K562 (cell line): ENCODE data around the gene PDHX. TPM values are rescaled to one million over a fixed set of nuclear protein-coding genes. Genes with fewer than 3 reads are reported as not detected.

Experiments used
- ATAC-seq: fragments of 200-7000 bp; cut with Tn5 transposase; 3 replicates; pipeline ENCODE4 v1.9.1; 2020; ENCODE audit warnings: moderate library complexity
- BruUV-seq: library from RNA; stranded (reverse); fragments of 400-500 nt; replicated peaks from 2 replicates; lab custom pipeline; 2021; lab: Mats Ljungman, UMichigan
- CTCF ChIA-PET: fragments of 300-600 bp; formaldehyde crosslinking; extraction: SDS; loops from one replicate; lab custom pipeline; 2021; ENCODE audit warnings: low intra/inter-chr PET ratio; lab: Yijun Ruan, JAX
- POLR2A ChIA-PET: fragments of 300-600, 350-650 bp; sonication (Branson Sonifier 250); formaldehyde crosslinking; extraction: SDS; loops from one replicate; lab custom pipeline; 2021; ENCODE audit warnings: antibody characterized with exemption, inconsistent platforms; lab: Yijun Ruan, JAX
- DNase-seq, 4 experiments: peaks; one replicate each; pipeline versions ENCODE4 v3.0.0 to v3.0.0-alpha.2; 2011 to 2018; ENCODE audit warnings: low spot score in 3 of 4, mixed read lengths in 3 of 4; ENCODE audit errors: extremely low read depth in 1 of 4
- FAIRE-seq: peaks from 2 replicates; lab custom pipeline; 2011; peaks lifted over from hg19 to GRCh38; lab: Jason Lieb, UNC
- H2AFZ ChIP-seq: 2 replicates; pipeline ENCODE4 v1.6.0; 2011; ENCODE audit warnings: low read depth, low read length, control low read depth, inconsistent platforms
- H3K27ac ChIP-seq: fragments of 200-600 bp; 3 replicates; pipeline ENCODE4 v1.8.0; 2011; ENCODE audit warnings: low read depth, mild to moderate bottlenecking, control low read depth, inconsistent platforms, low read length, moderate library complexity, mixed read lengths; ENCODE audit errors: extremely low read depth
- H3K27me3 ChIP-seq, 2 experiments: fragments of 300-600 bp in 1 of 2; 2 replicates in 1 of 2; 3 replicates in 1 of 2; pipeline versions ENCODE4 v1.6.0 to v1.8.0; 2011; ENCODE audit warnings: inconsistent platforms in 2 of 2, low read length in 2 of 2, mild to moderate bottlenecking in 1 of 2, mixed read lengths in 1 of 2, moderate library complexity in 1 of 2; ENCODE audit not compliant: control insufficient read depth in 2 of 2, insufficient read depth in 2 of 2
- H3K36me3 ChIP-seq: fragments of 300-600 bp; 3 replicates; pipeline ENCODE4 v1.8.0; 2011; ENCODE audit warnings: mild to moderate bottlenecking, low read length, inconsistent platforms; ENCODE audit not compliant: control insufficient read depth, insufficient read depth
- H3K4me1 ChIP-seq, 2 experiments: fragments of 200-600 bp in 1 of 2; replicated peaks in 1 of 2; 2 replicates in 1 of 2; 3 replicates in 1 of 2; pipeline versions ENCODE4 v1.5.1 to v1.8.0; 2011; ENCODE audit warnings: inconsistent platforms in 2 of 2, low read length in 2 of 2, mild to moderate bottlenecking in 1 of 2, mixed read lengths in 1 of 2, moderate library complexity in 1 of 2; ENCODE audit not compliant: control insufficient read depth in 2 of 2, insufficient read depth in 2 of 2
- H3K4me2 ChIP-seq: 2 replicates; pipeline ENCODE4 v1.6.1; 2011; ENCODE audit warnings: low read length, control low read depth, inconsistent platforms, mixed read lengths; ENCODE audit not compliant: insufficient read depth
- H3K4me3 ChIP-seq: fragments of 200-600 bp; sonication (generic), shearing (Covaris generic); 2 replicates; pipeline ENCODE4 v1.5.1; 2016; ENCODE audit warnings: control low read depth, inconsistent platforms
- H3K79me2 ChIP-seq: fragments of 200-600 bp; 3 replicates; pipeline ENCODE4 v1.8.0; 2011; ENCODE audit warnings: low read length, inconsistent platforms; ENCODE audit not compliant: control insufficient read depth, insufficient read depth
- H3K9ac ChIP-seq, 2 experiments: 2 replicates each; pipeline versions ENCODE4 v1.6.0 to v1.6.1; 2011; ENCODE audit warnings: low read depth in 2 of 2, low read length in 2 of 2, control low read depth in 1 of 2, inconsistent platforms in 1 of 2, mild to moderate bottlenecking in 1 of 2, mixed read lengths in 1 of 2; ENCODE audit not compliant: insufficient read depth in 1 of 2
- H3K9me1 ChIP-seq: one replicate; pipeline ENCODE4 v1.6.0; 2011; ENCODE audit warnings: inconsistent platforms, mild to moderate bottlenecking, low read length, moderate library complexity; ENCODE audit not compliant: control insufficient read depth, insufficient read depth
- H3K9me3 ChIP-seq: replicated peaks from 2 replicates; pipeline ENCODE4 v1.5.1; 2011; ENCODE audit warnings: low read depth, low read length, inconsistent platforms; ENCODE audit not compliant: control insufficient read depth, insufficient read depth
- H4K20me1 ChIP-seq: replicated peaks from 2 replicates; pipeline ENCODE4 v1.6.1; 2011; ENCODE audit warnings: low read length, inconsistent platforms, mixed read lengths; ENCODE audit not compliant: control insufficient read depth, insufficient read depth
- BRD4 ChIP-seq: fragments of 200-600 bp; sonication (generic); IDR thresholded peaks from 2 replicates; pipeline ENCODE4 v1.6.1; 2017; ENCODE audit warnings: inconsistent platforms
- CEBPG ChIP-seq, 3 experiments: fragments of 200-800 bp in 1 of 3; sonication (Bioruptor generic) in 1 of 3; sonication (generic) in 1 of 3; formaldehyde crosslinking in 1 of 3; IDR thresholded peaks in 2 of 3; conservative IDR thresholded peaks in 1 of 3; 2 replicates each; pipeline versions ENCODE4 v1.6.1 to v1.8.0; 2016 to 2022; ENCODE audit warnings: missing compliant biosample characterization in 2 of 3, missing genetic modification characterization in 2 of 3, mild to moderate bottlenecking in 1 of 3, missing genetic modification reagents in 1 of 3
- COPS2 ChIP-seq: fragments of 450-650 bp; conservative IDR thresholded peaks from 2 replicates; pipeline ENCODE4 v1.6.1; 2016; ENCODE audit warnings: mild to moderate bottlenecking, moderate library complexity
- GATAD2A ChIP-seq: fragments of 450-650 bp; IDR thresholded peaks from 2 replicates; pipeline ENCODE4 v1.6.1; 2017
- PHB ChIP-seq: fragments of 250-450 bp; sonication (Bioruptor Pico); IDR thresholded peaks from 2 replicates; pipeline ENCODE4 v1.5.0; 2021
- PHF21A ChIP-seq: fragments of 450-650 bp; IDR thresholded peaks from 2 replicates; pipeline ENCODE4 v1.6.1; 2017; ENCODE audit warnings: low read depth, borderline replicate concordance
- POLR2B ChIP-seq: fragments of 450-650 bp; IDR thresholded peaks from 2 replicates; pipeline ENCODE4 v1.6.1; 2018; ENCODE audit warnings: low read depth; ENCODE audit not compliant: partially characterized antibody
- POLR2H ChIP-seq: IDR thresholded peaks from 2 replicates; pipeline ENCODE4 v1.6.1; 2016; ENCODE audit warnings: missing genetic modification characterization, low read depth, mild to moderate bottlenecking, control low read depth, missing compliant biosample characterization, moderate library complexity
- RUNX1 ChIP-seq: sonication (generic); IDR thresholded peaks from 2 replicates; pipeline ENCODE4 v1.6.1; 2016; ENCODE audit warnings: antibody characterized with exemption, low read depth
- SLC30A9 ChIP-seq: fragments of 250-450 bp; sonication (Bioruptor Pico); IDR thresholded peaks from 2 replicates; pipeline ENCODE4 v1.8.0; 2022; ENCODE audit warnings: mild to moderate bottlenecking, moderate library complexity
- SMAD3 ChIP-seq: fragments of 450-650 bp; formaldehyde crosslinking; conservative IDR thresholded peaks from 2 replicates; pipeline ENCODE4 v1.4.0; 2020; ENCODE audit warnings: mild to moderate bottlenecking
- WGBS: fragments of 100-300 bp; shearing (Covaris generic); methylation state at CpG from one replicate; pipeline ENCODE4 v1.1.6; 2016; ENCODE audit warnings: low coverage, mixed read lengths; ENCODE audit not compliant: insufficient coverage; ENCODE audit errors: missing lambda C conversion rate; 5-methylcytosine and 5-hydroxymethylcytosine counted together
- in situ Hi-C: fragments of 300-500 bp; cut with MboI; formaldehyde crosslinking; loops from 4 replicates; pipeline ENCODE4 v1.15.0; 2018; ENCODE audit warnings: inconsistent platforms, mixed read lengths
- intact Hi-C: fragments of 100-400 bp; cut with micrococcal nuclease; formaldehyde crosslinking; loops from 2 replicates; pipeline ENCODE4 v1.14.2; 2022
- polyA plus RNA-seq, 8 experiments: library from polyadenylated mRNA; depleted of rRNA in 4 of 8; stranded (reverse) in 5 of 8; unstranded in 3 of 8; fragments of >200 nt; fragmentation: Nextera tagmentation in 2 of 8; fragmentation: Illumina TruSeq in 1 of 8; extraction: Ambion mirVana in 2 of 8; extraction: Trizol in 1 of 8; gene quantifications; 2 replicates each; pipeline versions ENCODE4 v1.2.1 to v1.2.3, GENCODE V29; 2011 to 2014; ENCODE audit warnings: inconsistent platforms in 1 of 8, missing spikeins in 1 of 8
- total RNA-seq, 7 experiments: library from RNA; depleted of rRNA in 6 of 7; stranded (reverse); fragments of >200 nt in 6 of 7; fragmentation: Illumina TruSeq in 2 of 7; extraction: Trizol in 2 of 7; gene quantifications; 2 replicates each; pipeline versions ENCODE4 v1.2.1 to v1.2.3, GENCODE V29; 2011 to 2021; ENCODE audit warnings: low replicate concordance in 1 of 7
- TF ChIP-seq, protein P1 (sequence below): fragments of 450-650 bp; formaldehyde crosslinking; IDR thresholded peaks from 2 replicates; pipeline ENCODE4 v1.4.0; 2022; ENCODE audit warnings: missing genetic modification characterization
- TF ChIP-seq, protein P2 (sequence below): fragments of 450-650 bp; IDR thresholded peaks from 2 replicates; pipeline ENCODE4 v1.6.1; 2017; ENCODE audit warnings: antibody characterized with exemption, mild to moderate bottlenecking
- TF ChIP-seq, protein P3 (sequence below): fragments of 150-350 bp; IDR thresholded peaks from 2 replicates; pipeline ENCODE4 v1.6.1; 2014; ENCODE audit warnings: low read depth, mild to moderate bottlenecking, low read length, borderline replicate concordance

Gene PDHX
- total and polyA plus RNA-seq, 9 of the 15 experiments (the other 6 are each of a cell fraction or from before 2014, with no cell fraction given) = 20.8 to 43.5 (median 31.2) TPM

DNA sequence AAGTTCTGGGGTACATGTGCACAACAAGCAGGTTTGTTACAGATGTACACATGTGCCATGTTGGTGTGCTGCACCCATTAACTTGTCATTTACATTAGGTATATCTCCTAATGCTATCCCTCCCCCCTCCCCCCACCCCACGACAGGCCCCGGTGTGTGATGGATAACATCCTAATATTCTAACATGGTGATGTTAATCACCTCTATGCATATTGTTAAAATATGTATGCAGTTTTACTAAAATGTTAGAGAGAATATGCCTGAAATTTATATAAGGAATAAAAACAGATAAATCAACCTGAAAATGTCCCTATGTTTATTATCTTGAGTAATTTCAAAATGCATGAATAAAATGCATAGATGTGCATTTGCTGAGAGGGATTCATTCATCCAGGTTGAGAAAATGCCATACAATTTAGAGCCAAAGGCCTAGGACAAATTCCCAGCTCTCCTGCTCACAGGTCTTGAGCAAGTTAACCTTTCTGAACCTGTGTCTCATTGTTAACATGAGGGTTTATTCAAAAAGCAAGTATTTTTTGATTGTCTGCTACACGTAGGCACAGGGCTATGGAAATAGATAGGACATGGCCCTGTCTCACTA lies 38.9 kb upstream of the PDHX start:
- intact Hi-C loops = no loop called here
- Histone ChIP-seq H3K4me1 (no peaks in the 10 kb centered on the region), H3K27me3 (no peaks in the 10 kb centered on the region), H3K9me3 (no peaks in the 10 kb centered on the region), H3K4me2 (no peak overlapping the region), H3K27ac (no peak overlapping the region), H3K9ac (no peak overlapping the region), H4K20me1 (no peaks in the 10 kb centered on the region), H3K9me1 (no peaks in the 10 kb centered on the region), H3K4me3 (no peak overlapping the region), H2AFZ (no peak overlapping the region), H3K36me3 (peaks cover 11% of the 10 kb centered on the region; the same call in 1 of the 3 replicates), H3K79me2 (no peaks in the 10 kb centered on the region)
- FAIRE-seq (no peak), ATAC-seq (no peak), DNase-seq (no peak)
- BruUV-seq = no TSS peak
- ChIA-PET CTCF (no interaction called here), POLR2A (no interaction called here)
- 15% methylated on average over 1 of the region's 3 CpGs for WGBS
- in situ Hi-C loops = no loop called here
- TF ChIP-seq GATAD2A (no peak), POLR2B (no peak), CEBPG (CRISPR knock-in tag; IDR thresholded peaks at IDR 0.05) (no peak), CEBPG (tag; conservative IDR thresholded peaks at IDR 0.05 in 1 of 2, IDR thresholded peaks at IDR 0.05 in 1 of 2) (no peak), PHF21A (no peak), SMAD3 (CRISPR knock-in tag) (no peak), BRD4 (no peak), PHB (CRISPR knock-in tag) (no peak), RUNX1 (no peak), COPS2 (no peak), POLR2H (no peak), SLC30A9 (CRISPR knock-in tag) (no peak)
- TF ChIP-seq, protein P1, sequence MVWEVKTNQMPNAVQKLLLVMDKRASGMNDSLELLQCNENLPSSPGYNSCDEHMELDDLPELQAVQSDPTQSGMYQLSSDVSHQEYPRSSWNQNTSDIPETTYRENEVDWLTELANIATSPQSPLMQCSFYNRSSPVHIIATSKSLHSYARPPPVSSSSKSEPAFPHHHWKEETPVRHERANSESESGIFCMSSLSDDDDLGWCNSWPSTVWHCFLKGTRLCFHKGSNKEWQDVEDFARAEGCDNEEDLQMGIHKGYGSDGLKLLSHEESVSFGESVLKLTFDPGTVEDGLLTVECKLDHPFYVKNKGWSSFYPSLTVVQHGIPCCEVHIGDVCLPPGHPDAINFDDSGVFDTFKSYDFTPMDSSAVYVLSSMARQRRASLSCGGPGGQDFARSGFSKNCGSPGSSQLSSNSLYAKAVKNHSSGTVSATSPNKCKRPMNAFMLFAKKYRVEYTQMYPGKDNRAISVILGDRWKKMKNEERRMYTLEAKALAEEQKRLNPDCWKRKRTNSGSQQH (CRISPR knock-in tag) = no peak
- TF ChIP-seq, protein P2, sequence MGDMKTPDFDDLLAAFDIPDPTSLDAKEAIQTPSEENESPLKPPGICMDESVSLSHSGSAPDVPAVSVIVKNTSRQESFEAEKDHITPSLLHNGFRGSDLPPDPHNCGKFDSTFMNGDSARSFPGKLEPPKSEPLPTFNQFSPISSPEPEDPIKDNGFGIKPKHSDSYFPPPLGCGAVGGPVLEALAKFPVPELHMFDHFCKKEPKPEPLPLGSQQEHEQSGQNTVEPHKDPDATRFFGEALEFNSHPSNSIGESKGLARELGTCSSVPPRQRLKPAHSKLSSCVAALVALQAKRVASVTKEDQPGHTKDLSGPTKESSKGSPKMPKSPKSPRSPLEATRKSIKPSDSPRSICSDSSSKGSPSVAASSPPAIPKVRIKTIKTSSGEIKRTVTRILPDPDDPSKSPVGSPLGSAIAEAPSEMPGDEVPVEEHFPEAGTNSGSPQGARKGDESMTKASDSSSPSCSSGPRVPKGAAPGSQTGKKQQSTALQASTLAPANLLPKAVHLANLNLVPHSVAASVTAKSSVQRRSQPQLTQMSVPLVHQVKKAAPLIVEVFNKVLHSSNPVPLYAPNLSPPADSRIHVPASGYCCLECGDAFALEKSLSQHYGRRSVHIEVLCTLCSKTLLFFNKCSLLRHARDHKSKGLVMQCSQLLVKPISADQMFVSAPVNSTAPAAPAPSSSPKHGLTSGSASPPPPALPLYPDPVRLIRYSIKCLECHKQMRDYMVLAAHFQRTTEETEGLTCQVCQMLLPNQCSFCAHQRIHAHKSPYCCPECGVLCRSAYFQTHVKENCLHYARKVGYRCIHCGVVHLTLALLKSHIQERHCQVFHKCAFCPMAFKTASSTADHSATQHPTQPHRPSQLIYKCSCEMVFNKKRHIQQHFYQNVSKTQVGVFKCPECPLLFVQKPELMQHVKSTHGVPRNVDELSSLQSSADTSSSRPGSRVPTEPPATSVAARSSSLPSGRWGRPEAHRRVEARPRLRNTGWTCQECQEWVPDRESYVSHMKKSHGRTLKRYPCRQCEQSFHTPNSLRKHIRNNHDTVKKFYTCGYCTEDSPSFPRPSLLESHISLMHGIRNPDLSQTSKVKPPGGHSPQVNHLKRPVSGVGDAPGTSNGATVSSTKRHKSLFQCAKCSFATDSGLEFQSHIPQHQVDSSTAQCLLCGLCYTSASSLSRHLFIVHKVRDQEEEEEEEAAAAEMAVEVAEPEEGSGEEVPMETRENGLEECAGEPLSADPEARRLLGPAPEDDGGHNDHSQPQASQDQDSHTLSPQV = no peak
- TF ChIP-seq, protein P3, sequence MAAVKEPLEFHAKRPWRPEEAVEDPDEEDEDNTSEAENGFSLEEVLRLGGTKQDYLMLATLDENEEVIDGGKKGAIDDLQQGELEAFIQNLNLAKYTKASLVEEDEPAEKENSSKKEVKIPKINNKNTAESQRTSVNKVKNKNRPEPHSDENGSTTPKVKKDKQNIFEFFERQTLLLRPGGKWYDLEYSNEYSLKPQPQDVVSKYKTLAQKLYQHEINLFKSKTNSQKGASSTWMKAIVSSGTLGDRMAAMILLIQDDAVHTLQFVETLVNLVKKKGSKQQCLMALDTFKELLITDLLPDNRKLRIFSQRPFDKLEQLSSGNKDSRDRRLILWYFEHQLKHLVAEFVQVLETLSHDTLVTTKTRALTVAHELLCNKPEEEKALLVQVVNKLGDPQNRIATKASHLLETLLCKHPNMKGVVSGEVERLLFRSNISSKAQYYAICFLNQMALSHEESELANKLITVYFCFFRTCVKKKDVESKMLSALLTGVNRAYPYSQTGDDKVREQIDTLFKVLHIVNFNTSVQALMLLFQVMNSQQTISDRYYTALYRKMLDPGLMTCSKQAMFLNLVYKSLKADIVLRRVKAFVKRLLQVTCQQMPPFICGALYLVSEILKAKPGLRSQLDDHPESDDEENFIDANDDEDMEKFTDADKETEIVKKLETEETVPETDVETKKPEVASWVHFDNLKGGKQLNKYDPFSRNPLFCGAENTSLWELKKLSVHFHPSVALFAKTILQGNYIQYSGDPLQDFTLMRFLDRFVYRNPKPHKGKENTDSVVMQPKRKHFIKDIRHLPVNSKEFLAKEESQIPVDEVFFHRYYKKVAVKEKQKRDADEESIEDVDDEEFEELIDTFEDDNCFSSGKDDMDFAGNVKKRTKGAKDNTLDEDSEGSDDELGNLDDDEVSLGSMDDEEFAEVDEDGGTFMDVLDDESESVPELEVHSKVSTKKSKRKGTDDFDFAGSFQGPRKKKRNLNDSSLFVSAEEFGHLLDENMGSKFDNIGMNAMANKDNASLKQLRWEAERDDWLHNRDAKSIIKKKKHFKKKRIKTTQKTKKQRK = no peak
